Measurements from ENCODE around the gene ZNF688. TPM values are rescaled to one million over a fixed set of nuclear protein-coding genes. Genes with fewer than 3 reads are reported as not detected.

Gene ZNF688
- total and polyA plus RNA-seq, 2 of the 8 experiments (the other 6 are each of a cell fraction or from before 2014, with no cell fraction given): 2.7 to 3.5 TPM

GRCh38 chr16:30526823-30527634 lies 44.5 kb downstream of the ZNF688 start (continued):
- no peak for TF ChIP-seq RXRA (IDR thresholded peaks at IDR 0.05; ENCODE audit: insufficient read depth, low read depth, low read length)
- no peak for TF ChIP-seq RFX5 (IDR thresholded peaks at IDR 0.05; ENCODE audit: borderline replicate concordance, low read depth, low read length)
- no peak for TF ChIP-seq CBX8 (IDR thresholded peaks at IDR 0.05; ENCODE audit: borderline replicate concordance, low read depth, low read length)
- no peak; a peak in 1 of 4 replicates for TF ChIP-seq RAD21 (IDR thresholded peaks at IDR 0.05 in 1 of 2, conservative IDR thresholded peaks at IDR 0.05 in 1 of 2; ENCODE audit: low read depth in 2 of 2, low read length in 2 of 2)
- peak; percentile 19 for TF ChIP-seq TAF7 (optimal IDR thresholded peaks at IDR 0.05; ENCODE audit: borderline replicate concordance, low read depth, low read length)
- TF ChIP-seq TEAD4 (IDR thresholded peaks at IDR 0.05; ENCODE audit: low read depth, low read length): no peak
- peak; percentile 70 for TF ChIP-seq PHF8 (conservative IDR thresholded peaks at IDR 0.05; ENCODE audit: low read depth, low read length)
- no peak for TF ChIP-seq FOSL1 (IDR thresholded peaks at IDR 0.05; ENCODE audit: insufficient read depth, low read depth, low read length)
- peak in 2 of 3 experiments; percentile 19 to 25; a peak in 2 of 4 replicates for TF ChIP-seq CTCF (IDR thresholded peaks at IDR 0.05; ENCODE audit: control extremely low read depth in 1 of 3, insufficient read depth in 1 of 3, low read depth in 1 of 3, low read length in 3 of 3)
- no peak for TF ChIP-seq CEBPB (IDR thresholded peaks at IDR 0.05; ENCODE audit: low read depth, low read length)
- peak; percentile 91 for TF ChIP-seq SP2 (IDR thresholded peaks at IDR 0.05; ENCODE audit: low read length)
- no peak for TF ChIP-seq KDM1A (IDR thresholded peaks at IDR 0.05; ENCODE audit: borderline replicate concordance, low read length)
- no peak for TF ChIP-seq MAFK (IDR thresholded peaks at IDR 0.05; ENCODE audit: low read depth, low read length)
- TF ChIP-seq SRF (IDR thresholded peaks at IDR 0.05; ENCODE audit: low read depth, low read length): no peak
- no peak for TF ChIP-seq HDAC6 (IDR thresholded peaks at IDR 0.05; ENCODE audit: low read depth, low read length)
- TF ChIP-seq SIN3A (conservative IDR thresholded peaks at IDR 0.05 in 1 of 2, IDR thresholded peaks at IDR 0.05 in 1 of 2; ENCODE audit: low read depth in 1 of 2, low read length in 2 of 2): peak; percentile 61 to 73; a peak in 2 of 4 replicates
- no peak for TF ChIP-seq CHD1 (IDR thresholded peaks at IDR 0.05; ENCODE audit: low read depth, low read length)
- TF ChIP-seq ZNF274 (IDR thresholded peaks at IDR 0.05; ENCODE audit: borderline replicate concordance, extremely low read depth, low read length): no peak
- no peak for TF ChIP-seq BCL11A (IDR thresholded peaks at IDR 0.05; ENCODE audit: low read depth in 2 of 2, low read length in 2 of 2)
- no peak for TF ChIP-seq BACH1 (IDR thresholded peaks at IDR 0.05; ENCODE audit: low read length)
- TF ChIP-seq SAP30 (IDR thresholded peaks at IDR 0.05; ENCODE audit: insufficient read depth, insufficient replicate concordance, low read length): no peak

Data from H1 (cell line).